GM18511 (cell line): ENCODE data around the gene PSMB7.

ENCODE experiments used
- ATAC-seq: cut with Tn5 transposase; IDR thresholded peaks from one replicate; pipeline ENCODE4 v1.9.1; 2021; ENCODE audit warnings: mild to moderate bottlenecking, moderate library complexity; ENCODE audit not compliant: unreplicated experiment

PSMB7 gene

DNA sequence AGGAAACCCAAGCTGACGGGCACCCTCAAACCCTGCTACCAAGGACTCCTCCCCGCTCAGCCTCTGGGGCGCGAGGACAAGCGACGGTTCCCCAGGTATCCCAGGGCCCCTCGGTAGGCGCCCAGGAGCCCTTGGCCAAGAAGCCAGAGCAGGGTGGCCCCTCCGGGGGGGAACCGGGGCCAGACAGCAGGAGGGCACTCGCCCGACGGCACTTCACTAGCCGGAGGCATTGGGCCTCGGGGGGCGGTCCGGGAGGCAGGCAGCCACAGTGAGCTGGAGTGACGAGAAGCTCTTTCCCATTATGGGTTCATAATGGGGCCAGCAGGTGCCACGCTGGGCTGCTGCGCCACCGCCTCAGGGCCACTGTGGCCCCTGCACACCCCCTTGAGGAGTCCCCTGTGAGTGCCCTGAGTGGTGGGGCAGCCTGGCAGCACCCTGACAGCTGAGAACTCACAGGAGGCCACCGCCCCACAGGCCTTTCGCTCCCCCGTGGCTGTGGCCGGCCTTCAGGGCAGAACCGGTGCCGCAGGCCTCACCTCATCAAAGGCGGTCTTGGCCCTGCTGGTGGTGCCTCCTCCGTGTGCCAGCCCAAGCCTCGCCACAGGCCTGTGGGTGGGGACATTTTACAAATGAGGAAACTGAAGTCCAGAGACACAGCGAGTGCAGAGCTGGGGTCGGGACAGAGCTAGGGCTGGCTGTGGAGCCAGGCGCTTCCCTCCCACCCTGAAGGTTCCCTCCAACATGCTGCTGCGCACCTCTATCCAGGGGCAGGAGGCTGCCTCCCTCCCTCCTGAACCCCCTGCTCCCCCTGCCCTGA lies 68.7 kb downstream of the PSMB7 start:
- no peak for ATAC-seq

DNA sequence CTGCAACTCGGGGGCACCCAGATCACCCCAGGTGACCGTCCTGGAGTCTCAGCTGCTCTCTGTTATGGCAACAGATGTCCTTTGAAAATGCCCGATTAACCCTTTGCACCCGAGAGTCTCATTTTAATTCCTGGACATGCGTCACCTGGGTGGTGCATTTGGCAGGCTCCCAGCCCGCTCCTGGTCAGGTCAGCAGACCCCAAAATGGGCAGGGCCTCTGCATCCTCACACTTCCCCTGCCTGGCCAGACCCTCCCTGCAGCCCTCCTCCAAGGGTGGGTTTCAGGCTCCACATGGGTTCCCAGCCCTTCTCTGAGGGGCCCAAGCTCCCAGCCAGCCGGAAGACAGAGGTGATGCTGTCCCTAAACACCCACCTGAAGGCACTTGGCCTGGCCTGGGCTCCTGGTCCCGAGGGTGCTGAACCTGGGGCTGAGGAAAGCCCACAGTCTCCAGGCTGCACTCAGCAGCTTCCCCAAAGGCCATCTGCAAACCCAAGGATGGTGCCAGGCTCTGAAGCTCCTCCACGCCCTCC lies 69.4 kb downstream of the PSMB7 start:
- no peak for ATAC-seq

DNA sequence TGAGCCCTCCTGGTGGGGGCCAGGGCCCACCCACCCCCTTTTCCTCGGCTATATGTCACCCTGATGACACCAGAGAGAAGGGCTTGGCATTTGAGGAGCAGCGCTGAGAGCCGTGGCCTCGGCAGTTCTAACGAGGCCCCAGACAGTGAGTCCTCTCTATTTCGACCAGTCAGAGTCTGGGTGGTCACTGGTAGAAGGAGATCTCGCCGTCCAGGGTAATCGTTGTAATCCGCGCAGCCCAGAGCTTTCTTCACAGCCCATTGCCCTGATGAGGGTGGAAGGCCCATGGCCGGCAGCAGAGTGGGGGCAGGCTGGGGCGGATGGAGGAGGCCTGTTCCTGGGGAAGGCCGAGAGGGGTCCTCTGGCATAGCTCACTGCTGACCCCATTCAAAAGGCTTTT lies 70.2 kb downstream of the PSMB7 start:
- no peak for ATAC-seq

- ATAC-seq = no peak
These were observed 70.8 kb downstream of the PSMB7 start for GRCh38 chr9:124344291-124345050.

- no peak for ATAC-seq
These were observed 71.5 kb downstream of the PSMB7 start for GRCh38 chr9:124343533-124344290.

DNA sequence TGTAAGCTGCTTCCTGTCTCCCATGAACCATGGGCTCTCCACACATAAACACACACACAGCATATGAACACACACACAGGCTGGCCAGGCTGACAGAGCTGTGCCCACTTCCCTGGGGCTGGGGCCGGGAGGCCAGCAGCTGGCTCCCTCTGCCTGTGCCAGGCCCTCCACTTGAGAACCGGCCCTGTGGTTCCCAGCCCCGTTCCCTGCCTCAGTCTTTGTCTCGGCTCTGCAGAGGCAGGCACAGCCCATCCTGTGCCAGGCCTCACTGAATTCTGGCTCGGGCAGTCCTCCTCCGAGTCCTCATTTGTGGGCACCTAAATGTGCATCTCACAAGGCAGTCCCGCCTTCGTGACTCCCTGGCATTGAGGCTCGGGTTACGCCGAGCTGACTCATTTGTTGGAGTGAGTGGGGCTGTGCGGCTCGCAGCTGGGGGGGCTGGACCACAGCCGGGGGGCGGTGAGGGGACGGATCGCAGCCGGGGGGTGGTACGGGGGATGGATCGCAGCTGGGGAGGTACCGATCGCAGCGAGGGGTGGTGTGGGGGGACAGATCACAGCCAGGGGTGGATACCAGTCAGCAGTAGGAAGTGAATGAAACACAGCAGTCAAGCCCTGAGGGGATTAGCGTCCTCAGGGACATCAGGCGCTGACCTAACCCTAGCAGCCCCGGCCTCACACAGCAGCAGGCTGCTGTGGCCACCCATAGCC lies 72.3 kb downstream of the PSMB7 start:
- ATAC-seq = no peak

DNA sequence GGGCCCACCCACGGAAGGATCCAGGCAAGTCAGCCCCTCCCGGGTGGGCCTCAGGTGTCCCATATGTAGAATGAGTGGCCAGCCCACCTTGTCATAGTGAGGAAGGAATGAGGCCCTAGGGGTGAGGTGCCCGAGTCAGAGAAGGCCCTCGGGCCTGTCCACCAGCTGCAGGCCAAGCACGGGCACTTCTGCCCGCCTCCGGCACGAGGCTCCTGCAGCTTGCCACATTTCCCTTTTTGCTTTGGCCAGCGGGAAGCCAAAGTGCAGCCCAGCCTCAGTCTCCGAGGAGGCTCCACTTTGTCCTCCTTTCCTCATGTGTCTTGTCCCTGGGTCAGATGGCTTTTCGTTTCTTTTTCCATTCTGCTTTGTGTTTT lies 72.9 kb downstream of the PSMB7 start:
- no peak for ATAC-seq

DNA sequence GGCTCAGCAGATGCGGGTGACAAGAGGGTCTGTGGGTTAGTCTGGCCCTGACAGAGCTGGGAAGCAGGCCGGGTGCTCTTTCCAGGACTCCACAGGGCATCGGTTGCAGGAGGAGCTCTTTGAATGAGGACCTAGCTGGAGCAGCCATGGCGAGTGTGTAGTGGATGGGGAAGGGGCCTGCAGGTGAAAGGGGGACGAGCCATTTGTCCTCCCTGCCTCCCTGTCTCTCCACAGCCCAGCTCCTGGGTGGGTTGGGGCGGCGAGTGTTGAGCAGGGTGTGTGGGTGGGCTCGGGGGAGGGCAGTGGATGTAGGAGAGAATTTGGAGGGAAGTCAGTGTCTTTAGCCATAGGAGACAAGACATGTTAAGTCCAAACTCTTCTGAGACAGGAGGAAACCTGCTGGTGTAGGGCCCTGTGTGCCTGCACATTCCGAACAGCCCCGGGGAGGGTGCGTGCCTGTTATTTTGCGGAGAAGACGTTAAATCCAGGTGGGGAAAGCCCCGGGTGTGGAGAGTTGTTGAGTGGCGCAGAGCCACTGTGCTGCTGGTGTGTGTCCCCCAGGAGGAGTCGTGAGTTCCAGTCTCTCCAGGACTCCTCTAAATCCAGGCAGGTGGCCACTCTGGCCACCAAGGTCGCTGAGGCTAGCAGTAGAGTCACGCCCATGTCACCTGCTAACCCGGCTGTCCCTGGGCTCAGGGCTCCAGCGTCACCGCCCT lies 73.6 kb downstream of the PSMB7 start:
- ATAC-seq = no peak

- no peak for ATAC-seq
These were observed 74.8 kb downstream of the PSMB7 start for GRCh38 chr9:124340219-124341069.

DNA sequence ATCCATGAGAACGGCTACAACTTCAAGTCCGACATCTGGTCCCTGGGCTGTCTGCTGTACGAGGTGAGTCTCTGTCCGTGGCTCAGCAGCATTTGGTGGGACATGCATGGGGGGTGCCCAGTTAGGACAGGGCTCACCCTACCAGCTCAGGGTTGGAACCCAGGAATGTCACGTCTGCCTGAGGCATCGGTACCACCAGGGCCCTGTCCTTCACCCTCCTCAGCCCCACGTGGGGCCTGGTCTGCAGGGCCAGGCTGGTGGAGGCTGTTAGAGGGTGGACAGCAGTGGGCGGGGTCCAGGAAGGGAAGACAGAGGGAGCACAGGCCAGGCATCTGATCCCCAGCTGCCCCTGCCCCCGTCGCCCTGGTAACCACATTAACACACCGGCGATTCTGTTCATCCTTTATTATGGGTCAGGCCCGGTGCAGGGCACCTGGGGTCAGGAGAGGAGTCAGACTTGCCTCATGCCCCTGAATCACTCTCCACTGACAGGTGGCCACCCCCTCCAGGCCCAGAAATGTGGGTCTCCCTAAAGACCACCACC lies 75.6 kb downstream of the PSMB7 start:
- no peak for ATAC-seq

DNA sequence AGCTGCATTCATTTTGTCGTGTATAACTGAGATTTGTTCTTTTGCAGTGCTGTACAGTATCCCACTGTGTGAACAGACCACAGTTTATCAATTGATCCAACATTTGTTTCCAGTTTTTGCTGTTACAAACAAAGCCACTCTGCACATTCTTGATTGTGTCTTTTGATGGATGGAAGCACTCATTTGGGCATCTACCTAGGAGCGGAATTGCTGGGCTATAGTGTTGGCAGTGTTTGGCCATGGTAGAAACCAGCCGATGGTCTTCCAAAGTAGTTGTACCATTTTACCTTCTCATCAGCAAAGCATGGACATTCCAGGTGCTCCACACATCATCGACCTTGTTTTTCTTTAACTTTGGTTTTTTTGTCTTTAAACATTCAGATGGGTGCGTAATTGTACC lies 77.7 kb downstream of the PSMB7 start:
- no peak for ATAC-seq

DNA sequence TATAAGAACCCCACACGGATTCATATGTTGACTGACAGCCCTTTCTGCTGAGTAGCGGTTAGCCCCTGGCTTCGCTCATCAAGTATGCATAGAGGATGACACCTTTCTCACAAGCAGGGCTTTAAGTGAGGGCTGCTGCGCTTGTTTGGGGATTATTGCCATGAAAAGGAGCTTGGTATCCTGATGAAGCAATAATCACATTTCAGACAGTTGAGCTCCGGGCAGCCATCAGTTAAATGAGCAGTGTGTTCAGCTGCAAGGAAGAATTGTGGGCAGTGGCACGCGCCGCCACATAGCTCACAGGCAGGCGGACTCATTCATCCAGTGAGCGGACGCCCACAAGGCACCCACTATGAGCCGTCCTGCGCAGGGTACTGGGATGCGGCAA lies 79.9 kb downstream of the PSMB7 start:
- ATAC-seq = no peak

- no peak for ATAC-seq
These were observed 80.5 kb downstream of the PSMB7 start for GRCh38 chr9:124334568-124335319.

- ATAC-seq = no peak
These were observed 82.1 kb downstream of the PSMB7 start for GRCh38 chr9:124333203-124333579.

- no peak for ATAC-seq
These were observed 82.7 kb downstream of the PSMB7 start for GRCh38 chr9:124332361-124333202.

DNA sequence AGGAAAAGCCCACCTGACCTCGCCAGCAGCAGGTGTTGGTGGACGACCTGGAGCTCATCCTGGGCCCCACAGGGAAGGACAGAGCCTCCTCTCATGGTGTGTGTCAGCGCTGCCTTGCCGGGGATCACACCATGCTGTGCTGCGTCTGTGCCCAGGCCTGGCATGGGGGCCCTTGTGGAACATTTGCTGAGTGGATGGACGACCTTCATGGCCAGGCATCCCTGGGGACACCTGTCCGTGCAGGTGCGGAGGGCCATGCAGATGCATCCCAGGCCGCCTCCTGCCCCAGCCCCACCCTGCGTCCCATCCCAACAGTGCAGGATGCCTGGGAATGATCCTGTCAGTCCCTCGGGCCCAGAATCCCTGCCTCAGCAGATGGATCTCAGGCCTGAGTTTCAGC lies 83.7 kb downstream of the PSMB7 start:
- ATAC-seq = no peak

DNA sequence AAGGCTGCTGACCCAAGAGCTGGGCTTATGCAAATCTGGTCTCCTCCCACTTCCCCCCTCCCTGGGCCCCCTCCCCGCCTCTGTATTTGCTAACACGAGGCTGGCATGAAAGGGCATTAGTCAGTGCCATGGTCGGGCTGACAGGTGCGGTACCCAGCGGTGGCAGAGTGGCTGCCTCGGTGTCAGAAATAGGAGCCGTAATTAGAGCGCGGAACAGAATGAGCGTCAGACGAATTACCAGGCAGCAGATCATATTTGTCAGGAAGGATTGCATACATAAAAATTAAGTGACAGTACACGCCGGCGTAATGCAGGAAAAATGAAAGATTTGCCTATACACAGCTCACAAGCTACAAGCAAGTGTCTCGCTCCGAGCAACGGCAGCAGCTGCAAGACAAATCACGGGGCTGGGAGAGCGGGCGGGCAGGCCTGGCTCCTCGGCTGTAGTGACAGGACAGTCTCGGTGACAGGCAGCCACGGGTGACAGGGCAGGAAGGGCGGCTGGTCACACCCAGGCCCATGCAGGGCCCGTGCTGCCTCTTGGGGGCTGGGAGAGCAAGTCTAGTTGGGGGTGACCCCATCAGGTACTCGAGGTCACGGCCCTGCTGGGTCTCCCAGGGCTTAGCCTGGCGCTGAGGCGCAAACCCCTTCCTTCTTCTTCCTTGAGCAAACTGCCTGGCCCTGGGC lies 85.1 kb downstream of the PSMB7 start:
- no peak for ATAC-seq
